Left lung (tissue), 10 donors: Measurements from ENCODE around the gene SLC10A7. TPM values are rescaled to one million over a fixed set of nuclear protein-coding genes. Genes with fewer than 3 reads are reported as not detected.

ENCODE experiments used
- ATAC-seq: fragments of 200-7000 bp; cut with Tn5 transposase; one replicate; pipeline ENCODE4 v1.9.1; 2020; ENCODE audit warnings: moderate library complexity
- DNase-seq, 4 donors: peaks; one replicate each; pipeline ENCODE4 v3.0.0-alpha.2; 2013 to 2020
- H3K27ac ChIP-seq, 2 donors: fragments of 200-600 bp; sonication (generic) in 1 of 2; one replicate each; pipeline versions ENCODE4 v1.5.0 to v1.8.0; 2020 to 2021
- H3K27me3 ChIP-seq, 2 donors: fragments of 200-600 bp; sonication (generic) in 1 of 2; one replicate each; pipeline versions ENCODE4 v1.5.0 to v1.8.0; 2020 to 2021
- H3K36me3 ChIP-seq, 2 donors: fragments of 200-600 bp; sonication (generic) in 1 of 2; one replicate each; pipeline versions ENCODE4 v1.5.0 to v1.8.0; 2020 to 2021
- H3K4me1 ChIP-seq, 2 donors: fragments of 200-600 bp; one replicate each; pipeline ENCODE4 v1.8.0; 2021
- H3K4me3 ChIP-seq, 2 donors: fragments of 200-600 bp; sonication (generic) in 1 of 2; one replicate each; pipeline versions ENCODE4 v1.5.0 to v1.8.0; 2020 to 2021; ENCODE audit warnings: mild to moderate bottlenecking in 1 of 2
- H3K9me3 ChIP-seq, 2 donors: fragments of 200-600 bp; sonication (generic) in 1 of 2; one replicate each; pipeline versions ENCODE4 v1.5.0 to v1.8.0; 2020 to 2021
- intact Hi-C, 2 donors: fragments of 100-400 bp; cut with DNase I; formaldehyde crosslinking; loops; one replicate each; pipeline versions ENCODE4 v1.11.2 to v1.14.2; 2022
- polyA plus RNA-seq, 6 donors: library from polyadenylated mRNA; unstranded; fragments of 120-200 nt; gene quantifications; one replicate each; pipeline ENCODE4 v1.2.1, GENCODE V29; 2013; ENCODE audit not compliant: insufficient read length in 6 of 6
- total RNA-seq, 2 donors: library from RNA; stranded (reverse); fragmentation: NEBNext Ultra II Directional; extraction: Animal tissue kit (Norgen Biotek cat#: 25700); gene quantifications; one replicate each; pipeline ENCODE4 v1.2.1, GENCODE V29; 2021
- TF ChIP-seq, protein P1 (sequence below), 2 donors: fragments of 200-600 bp; sonication (generic) in 1 of 2; IDR thresholded peaks; one replicate each; pipeline versions ENCODE4 v1.5.0 to v1.8.0; 2021; ENCODE audit warnings: antibody characterized with exemption in 2 of 2
- donor health status: DM: no; HTN: yes; CAD: no.
- donor health status: DM: no; HTN: no; CAD: no.

The SLC10A7 gene
- total and polyA plus RNA-seq, 8 donors = 16.3 to 22.0 (median 18.1) TPM

DNA sequence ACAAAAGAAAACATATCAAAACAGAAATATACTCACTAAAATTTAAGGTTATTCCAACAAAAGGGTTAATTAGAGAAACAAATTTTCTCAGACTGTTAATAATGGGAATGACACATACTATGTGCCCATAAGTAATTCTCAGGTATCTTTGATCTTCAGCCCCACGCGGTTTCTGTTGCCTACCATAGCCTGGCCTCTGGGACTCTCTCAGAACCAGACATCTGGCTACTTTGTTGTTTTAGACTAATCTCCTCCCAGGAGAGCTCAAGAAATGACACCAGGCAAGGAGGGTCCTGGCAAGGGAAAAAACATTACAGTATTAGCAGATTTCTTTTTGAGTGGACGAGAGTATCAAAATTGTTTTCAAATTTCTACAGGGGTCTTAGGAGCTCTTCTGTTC lies 43.7 kb downstream of the SLC10A7 start:
- Histone ChIP-seq H3K4me1 (no peaks in the 10 kb centered on the region), H3K4me3 (no peak overlapping the region), H3K36me3 (no peaks in the 10 kb centered on the region), H3K27ac (no peak overlapping the region), H3K27me3 (no peaks in the 10 kb centered on the region), H3K9me3 (peaks cover 0 to 17% of the 10 kb centered on the region in 2 donors)
- DNase-seq (no peak), ATAC-seq (no peak)
- TF ChIP-seq, protein P1, sequence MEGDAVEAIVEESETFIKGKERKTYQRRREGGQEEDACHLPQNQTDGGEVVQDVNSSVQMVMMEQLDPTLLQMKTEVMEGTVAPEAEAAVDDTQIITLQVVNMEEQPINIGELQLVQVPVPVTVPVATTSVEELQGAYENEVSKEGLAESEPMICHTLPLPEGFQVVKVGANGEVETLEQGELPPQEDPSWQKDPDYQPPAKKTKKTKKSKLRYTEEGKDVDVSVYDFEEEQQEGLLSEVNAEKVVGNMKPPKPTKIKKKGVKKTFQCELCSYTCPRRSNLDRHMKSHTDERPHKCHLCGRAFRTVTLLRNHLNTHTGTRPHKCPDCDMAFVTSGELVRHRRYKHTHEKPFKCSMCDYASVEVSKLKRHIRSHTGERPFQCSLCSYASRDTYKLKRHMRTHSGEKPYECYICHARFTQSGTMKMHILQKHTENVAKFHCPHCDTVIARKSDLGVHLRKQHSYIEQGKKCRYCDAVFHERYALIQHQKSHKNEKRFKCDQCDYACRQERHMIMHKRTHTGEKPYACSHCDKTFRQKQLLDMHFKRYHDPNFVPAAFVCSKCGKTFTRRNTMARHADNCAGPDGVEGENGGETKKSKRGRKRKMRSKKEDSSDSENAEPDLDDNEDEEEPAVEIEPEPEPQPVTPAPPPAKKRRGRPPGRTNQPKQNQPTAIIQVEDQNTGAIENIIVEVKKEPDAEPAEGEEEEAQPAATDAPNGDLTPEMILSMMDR (IDR thresholded peaks at IDR 0.05) = no peak
- intact Hi-C loops = no loop called here

DNA sequence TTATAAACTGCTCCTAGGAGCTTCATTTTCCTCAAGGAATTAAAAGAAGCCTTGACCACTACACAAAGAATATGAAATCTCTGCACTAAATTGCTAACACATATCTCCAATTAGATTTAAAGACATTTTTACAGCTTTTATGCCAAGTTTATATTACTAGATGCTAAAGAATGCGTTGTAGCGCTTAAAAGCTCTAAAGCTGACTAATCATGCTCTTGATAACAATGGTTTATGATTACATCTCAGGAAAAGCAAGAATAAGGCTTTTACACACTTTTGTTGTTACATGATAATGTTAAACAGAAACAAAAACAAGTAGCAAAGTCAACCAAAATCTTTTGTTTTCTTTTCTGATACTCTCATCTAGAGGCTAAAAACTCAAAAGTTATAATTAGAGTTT lies 44.7 kb downstream of the SLC10A7 start:
- no peaks in the 10 kb centered on the region for H3K4me1 ChIP-seq
- no peak overlapping the region for H3K4me3 ChIP-seq
- TF ChIP-seq, protein P1 (IDR thresholded peaks at IDR 0.05) = no peak
- peaks cover 0 to 7% of the 10 kb centered on the region in 2 donors for H3K9me3 ChIP-seq
- no peaks in the 10 kb centered on the region for H3K36me3 ChIP-seq
- DNase-seq (no peak), ATAC-seq (no peak)
- no peak overlapping the region for H3K27ac ChIP-seq
- H3K27me3 ChIP-seq = no peaks in the 10 kb centered on the region
- intact Hi-C loops = no loop called here

DNA sequence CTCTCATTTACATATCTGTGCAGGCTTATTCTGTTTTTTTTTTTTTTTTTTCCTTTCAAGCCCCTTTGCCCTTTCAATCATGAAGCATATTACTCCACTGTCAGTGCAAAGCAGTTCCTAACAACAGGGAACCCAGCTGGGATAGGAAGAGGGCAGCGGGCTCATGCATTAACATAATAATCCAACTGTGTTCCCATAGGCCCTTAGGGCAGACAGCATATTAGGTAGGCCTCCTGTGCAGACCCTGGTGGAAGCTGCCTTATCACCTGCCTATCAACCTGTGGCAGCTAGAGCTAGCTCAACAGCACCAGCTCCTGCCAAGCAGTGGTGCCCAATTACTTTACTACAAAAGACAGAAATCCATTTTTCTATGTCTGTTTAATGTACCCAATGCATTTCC lies 49.3 kb downstream of the SLC10A7 start:
- intact Hi-C loops = no loop called here
- Histone ChIP-seq H3K4me1 (no peaks in the 10 kb centered on the region), H3K36me3 (no peaks in the 10 kb centered on the region), H3K4me3 (no peak overlapping the region), H3K27ac (no peak overlapping the region), H3K9me3 (no peaks in the 10 kb centered on the region), H3K27me3 (no peaks in the 10 kb centered on the region)
- TF ChIP-seq, protein P1 (IDR thresholded peaks at IDR 0.05) = no peak
- ATAC-seq (no peak), DNase-seq (no peak)

DNA sequence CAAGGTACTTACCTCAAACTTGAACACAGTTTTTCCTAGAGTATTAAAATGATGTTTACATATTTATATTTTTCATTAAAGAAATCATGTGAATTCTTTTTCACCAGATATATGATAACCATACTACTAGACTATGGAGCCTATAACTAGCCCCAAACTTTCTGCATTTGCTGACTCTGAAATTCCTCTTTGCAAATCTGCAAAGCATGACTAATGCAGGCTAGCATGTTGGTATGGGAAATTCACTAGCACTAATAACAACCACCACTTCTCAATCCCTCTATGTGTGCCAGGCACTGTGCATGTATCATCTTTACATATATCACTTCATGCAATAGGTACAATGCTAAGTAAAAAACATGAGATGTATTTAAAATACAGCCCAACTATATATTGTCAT lies 51.1 kb downstream of the SLC10A7 start:
- TF ChIP-seq, protein P1 (IDR thresholded peaks at IDR 0.05) = no peak
- no peak overlapping the region for H3K4me3 ChIP-seq
- DNase-seq (no peak), ATAC-seq (no peak)
- no peaks in the 10 kb centered on the region for H3K27me3 ChIP-seq
- H3K27ac ChIP-seq = no peak overlapping the region
- intact Hi-C loops = no loop called here
- no peaks in the 10 kb centered on the region for H3K9me3 ChIP-seq
- H3K36me3 ChIP-seq = no peaks in the 10 kb centered on the region
- H3K4me1 ChIP-seq = no peaks in the 10 kb centered on the region

DNA sequence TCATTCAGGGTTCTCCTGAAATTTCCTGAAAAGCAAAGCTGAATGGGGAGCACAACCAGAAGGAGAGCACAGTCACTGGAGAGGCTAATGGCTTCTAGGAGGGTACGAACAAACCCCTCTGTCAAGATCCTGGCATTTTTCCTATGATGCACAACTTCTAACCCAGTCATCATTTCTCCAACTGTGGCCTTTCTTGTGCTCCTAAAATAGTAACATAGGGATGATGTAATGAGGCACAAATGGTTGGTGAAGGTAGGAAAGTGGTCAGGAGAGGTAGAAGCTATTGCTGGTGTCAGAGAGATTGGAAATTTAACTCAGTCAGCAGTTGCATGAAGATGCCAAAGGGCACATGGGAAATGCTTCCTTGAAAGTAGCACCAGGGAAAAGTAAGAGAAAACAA lies 52.7 kb downstream of the SLC10A7 start:
- TF ChIP-seq, protein P1 (IDR thresholded peaks at IDR 0.05) = no peak
- intact Hi-C loops = no loop called here
- H3K27ac ChIP-seq = no peak overlapping the region

More for the DNA sequence above, 52.7 kb downstream of the SLC10A7 start:
- ATAC-seq (no peak), DNase-seq (no peak)
- H3K4me3 ChIP-seq = no peak overlapping the region
- H3K4me1 ChIP-seq = no peaks in the 10 kb centered on the region
- H3K9me3 ChIP-seq = no peaks in the 10 kb centered on the region
- H3K36me3 ChIP-seq = no peaks in the 10 kb centered on the region
- no peaks in the 10 kb centered on the region for H3K27me3 ChIP-seq
